ENCODE results near the gene CIAO2B. TPM values are rescaled to one million over a fixed set of nuclear protein-coding genes. Genes with fewer than 3 reads are reported as not detected.

CIAO2B gene
- total RNA-seq, 1 experiment from 2014 or later: 83.0 TPM

DNA sequence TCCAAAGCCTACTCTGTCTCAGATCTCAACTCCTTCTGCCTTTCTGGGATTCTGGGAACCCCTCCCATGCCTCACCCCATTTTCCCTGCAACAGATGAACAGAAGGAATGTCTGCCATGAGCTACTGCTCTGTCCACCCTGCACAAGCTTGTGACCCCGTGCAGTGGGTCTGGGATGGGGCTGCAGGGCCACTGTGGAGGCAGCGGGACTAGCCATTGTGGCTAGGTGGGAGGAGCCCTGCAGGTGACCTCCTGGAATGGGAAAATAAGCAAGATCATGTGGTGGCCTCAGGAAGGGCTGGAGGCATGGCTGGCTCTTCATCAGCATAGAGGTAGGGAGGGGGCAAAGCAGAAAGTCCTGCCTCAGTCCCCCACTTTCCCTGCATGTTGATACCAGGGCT, 40.1 kb downstream of the CIAO2B start:
- no peaks in the 10 kb centered on the region for H3K27me3 ChIP-seq (ENCODE audit: insufficient read depth, low read length)
- Mint-ChIP-seq H3K4me3 (no peak overlapping the region), H3K27ac (no peak overlapping the region), H3K4me1 (peaks cover 6 to 7% of the 10 kb centered on the region in 2 experiments), H3K36me3 (ENCODE audit: insufficient read depth in 1 of 3, low read depth in 3 of 3) (peaks cover 0 to 7% (median 4%) of the 10 kb centered on the region in 3 experiments; a peak in 2 of 7 replicates), H3K9me3 (no peaks in the 10 kb centered on the region), H3K27me3 (ENCODE audit: low read depth) (peaks cover 3% of the 10 kb centered on the region)
- no peak overlapping the region for H2BK120ac ChIP-seq (ENCODE audit: low read depth, low read length, poor library complexity, severe bottlenecking)
- no peak overlapping the region for H4K5ac ChIP-seq (ENCODE audit: insufficient read length, low read depth, low read length)
- H3K23ac ChIP-seq (ENCODE audit: insufficient read length, low read depth, low read length): no peak overlapping the region
- H3K9ac ChIP-seq (ENCODE audit: extremely low read depth, insufficient read length, low read length): no peak overlapping the region
- H3K27ac ChIP-seq (ENCODE audit: insufficient read length, low read depth, low read length): no peak overlapping the region
- no peak overlapping the region for H2AFZ ChIP-seq (ENCODE audit: low read length)
- H2BK5ac ChIP-seq (ENCODE audit: insufficient read length, low read length): no peak overlapping the region
- no peak overlapping the region for H2BK20ac ChIP-seq (ENCODE audit: low read depth, low read length, poor library complexity, severe bottlenecking)
- no peaks in the 10 kb centered on the region for H3K79me1 ChIP-seq (ENCODE audit: insufficient read depth, low read depth, low read length, poor library complexity, severe bottlenecking)
- H3K9me3 ChIP-seq (ENCODE audit: control insufficient read depth, low read depth, low read length): no peaks in the 10 kb centered on the region
- TF ChIP-seq, protein P1, sequence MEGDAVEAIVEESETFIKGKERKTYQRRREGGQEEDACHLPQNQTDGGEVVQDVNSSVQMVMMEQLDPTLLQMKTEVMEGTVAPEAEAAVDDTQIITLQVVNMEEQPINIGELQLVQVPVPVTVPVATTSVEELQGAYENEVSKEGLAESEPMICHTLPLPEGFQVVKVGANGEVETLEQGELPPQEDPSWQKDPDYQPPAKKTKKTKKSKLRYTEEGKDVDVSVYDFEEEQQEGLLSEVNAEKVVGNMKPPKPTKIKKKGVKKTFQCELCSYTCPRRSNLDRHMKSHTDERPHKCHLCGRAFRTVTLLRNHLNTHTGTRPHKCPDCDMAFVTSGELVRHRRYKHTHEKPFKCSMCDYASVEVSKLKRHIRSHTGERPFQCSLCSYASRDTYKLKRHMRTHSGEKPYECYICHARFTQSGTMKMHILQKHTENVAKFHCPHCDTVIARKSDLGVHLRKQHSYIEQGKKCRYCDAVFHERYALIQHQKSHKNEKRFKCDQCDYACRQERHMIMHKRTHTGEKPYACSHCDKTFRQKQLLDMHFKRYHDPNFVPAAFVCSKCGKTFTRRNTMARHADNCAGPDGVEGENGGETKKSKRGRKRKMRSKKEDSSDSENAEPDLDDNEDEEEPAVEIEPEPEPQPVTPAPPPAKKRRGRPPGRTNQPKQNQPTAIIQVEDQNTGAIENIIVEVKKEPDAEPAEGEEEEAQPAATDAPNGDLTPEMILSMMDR (conservative IDR thresholded peaks at IDR 0.05): no peak
- no peak overlapping the region for H3K18ac ChIP-seq (ENCODE audit: insufficient read length, low read depth, low read length)
- H4K8ac ChIP-seq (replicated peaks; ENCODE audit: insufficient read length, low read depth, low read length): no peak overlapping the region
- H2BK12ac ChIP-seq (ENCODE audit: insufficient read length, low read depth, low read length): no peak overlapping the region
- no peak overlapping the region for H3K14ac ChIP-seq (ENCODE audit: insufficient read depth, low read length)
- H2BK15ac ChIP-seq (ENCODE audit: low read depth, low read length): no peak overlapping the region
- H3K23me2 ChIP-seq (ENCODE audit: insufficient read length, low read depth, low read length, poor library complexity, severe bottlenecking): no peaks in the 10 kb centered on the region
- WGBS (ENCODE audit: extremely low coverage, insufficient read length, low lambda C conversion rate): no CpG with 5 or more reads among the region's 2 CpGs
- H3K4me1 ChIP-seq (ENCODE audit: insufficient read depth, low read length): no peaks in the 10 kb centered on the region
- no peak overlapping the region for H3K56ac ChIP-seq (ENCODE audit: insufficient read length, low read depth, low read length)
- no peaks in the 10 kb centered on the region for H3K79me2 ChIP-seq (ENCODE audit: insufficient read depth, low read length)
- H4K20me1 ChIP-seq (ENCODE audit: control insufficient read depth, insufficient read depth, insufficient read length): peaks cover 4% of the 10 kb centered on the region
- H2AK5ac ChIP-seq (ENCODE audit: insufficient read length, low read length): no peak overlapping the region
- H4K91ac ChIP-seq (ENCODE audit: insufficient read length, low read depth, low read length): no peak overlapping the region
- H3K4me2 ChIP-seq (ENCODE audit: insufficient read depth, insufficient read length, low read length): no peak overlapping the region
- no peak for DNase-seq
- H3K4ac ChIP-seq (ENCODE audit: low read depth, low read length): no peak overlapping the region
- H3T11ph ChIP-seq (ENCODE audit: low read length): no peak overlapping the region
